Trophoblast cell (in vitro differentiated cells and primary cell): ENCODE measurements around the gene GRM5.

ENCODE experiments used
- DNase-seq, 2 donors: peaks; one replicate each; pipeline ENCODE4 v3.0.0-alpha.2; 2016
- H2AFZ ChIP-seq: 2 replicates; pipeline ENCODE4 v1.6.1; 2013; ENCODE audit warnings: low read length, moderate library complexity, mild to moderate bottlenecking; ENCODE audit not compliant: insufficient read depth, poor library complexity
- H2AK5ac ChIP-seq: 2 replicates; pipeline ENCODE4 v1.6.1; 2013; ENCODE audit warnings: mild to moderate bottlenecking, low read length
- H2BK120ac ChIP-seq: 2 replicates; pipeline ENCODE4 v1.6.1; 2013; ENCODE audit warnings: low read length, mild to moderate bottlenecking, moderate library complexity; ENCODE audit not compliant: insufficient read depth, poor library complexity
- H2BK12ac ChIP-seq: 2 replicates; pipeline ENCODE4 v1.6.1; 2013; ENCODE audit warnings: mild to moderate bottlenecking, low read length, moderate library complexity
- H2BK5ac ChIP-seq: 2 replicates; pipeline ENCODE4 v1.6.1; 2013; ENCODE audit warnings: low read length, low read depth, moderate library complexity, mild to moderate bottlenecking; ENCODE audit not compliant: poor library complexity
- H3K14ac ChIP-seq: 2 replicates; pipeline ENCODE4 v1.6.1; 2013; ENCODE audit warnings: mild to moderate bottlenecking, low read length
- H3K18ac ChIP-seq: 2 replicates; pipeline ENCODE4 v1.6.1; 2013; ENCODE audit warnings: mild to moderate bottlenecking, low read length
- H3K23ac ChIP-seq: 2 replicates; pipeline ENCODE4 v1.6.1; 2013; ENCODE audit warnings: low read length
- H3K27ac ChIP-seq: 2 replicates; pipeline ENCODE4 v1.5.1; 2013; ENCODE audit warnings: low read depth, mild to moderate bottlenecking, inconsistent platforms, low read length, moderate library complexity
- H3K27me3 ChIP-seq: 2 replicates; pipeline ENCODE4 v1.6.1; 2013; ENCODE audit warnings: inconsistent platforms, mild to moderate bottlenecking, low read length, moderate library complexity; ENCODE audit not compliant: insufficient read depth
- H3K36me3 ChIP-seq, 2 experiments: 1 replicate in 1 of 2; 2 replicates in 1 of 2; pipeline ENCODE4 v1.6.1; 2013; ENCODE audit warnings: low read length in 2 of 2, mild to moderate bottlenecking in 2 of 2, moderate library complexity in 1 of 2; ENCODE audit not compliant: insufficient read depth in 2 of 2, control insufficient read depth in 1 of 2
- H3K4ac ChIP-seq: 2 replicates; pipeline ENCODE4 v1.6.1; 2013; ENCODE audit warnings: low read depth, mild to moderate bottlenecking, low read length, moderate library complexity
- H3K4me1 ChIP-seq, 2 experiments: 1 replicate in 1 of 2; 2 replicates in 1 of 2; pipeline ENCODE4 v1.6.1; 2013; ENCODE audit warnings: low read length in 2 of 2, mild to moderate bottlenecking in 2 of 2, moderate library complexity in 1 of 2; ENCODE audit not compliant: insufficient read depth in 2 of 2, control insufficient read depth in 1 of 2
- H3K4me2 ChIP-seq: 2 replicates; pipeline ENCODE4 v1.6.1; 2013; ENCODE audit warnings: inconsistent platforms, mild to moderate bottlenecking, low read length, moderate library complexity
- H3K4me3 ChIP-seq: 2 replicates; pipeline ENCODE4 v1.5.1; 2013; ENCODE audit warnings: mild to moderate bottlenecking, low read depth, low read length, inconsistent platforms
- H3K79me1 ChIP-seq: one replicate; pipeline ENCODE4 v1.6.1; 2013; ENCODE audit warnings: low read length
- H3K79me2 ChIP-seq: 2 replicates; pipeline ENCODE4 v1.6.1; 2013; ENCODE audit warnings: low read length, mild to moderate bottlenecking; ENCODE audit not compliant: control insufficient read depth, insufficient read depth, poor library complexity
- H3K9ac ChIP-seq: 2 replicates; pipeline ENCODE4 v1.6.1; 2013; ENCODE audit warnings: mild to moderate bottlenecking, low read length
- H3K9me3 ChIP-seq: 2 replicates; pipeline ENCODE4 v1.6.1; 2013; ENCODE audit warnings: low read depth, mild to moderate bottlenecking, control low read depth, inconsistent platforms, low read length; ENCODE audit not compliant: insufficient read depth
- H4K12ac ChIP-seq: 2 replicates; pipeline ENCODE4 v1.6.1; 2013; ENCODE audit warnings: low read depth, mild to moderate bottlenecking, low read length, moderate library complexity
- H4K8ac ChIP-seq: 2 replicates; pipeline ENCODE4 v1.6.1; 2013; ENCODE audit warnings: low read depth, mild to moderate bottlenecking, low read length, moderate library complexity
- H4K91ac ChIP-seq: one replicate; pipeline ENCODE4 v1.6.1; 2013; ENCODE audit warnings: low read depth, mild to moderate bottlenecking, low read length, moderate library complexity
- WGBS: extraction: QIAGEN DNeasy Blood & Tissue Kit; methylation state at CpG from one replicate; pipeline ENCODE4 v1.1.7; 2013; ENCODE audit warnings: missing lambda C conversion rate; ENCODE audit not compliant: insufficient read length, insufficient coverage; ENCODE audit errors: extremely low coverage; 5-methylcytosine and 5-hydroxymethylcytosine counted together

The GRM5 gene

DNA sequence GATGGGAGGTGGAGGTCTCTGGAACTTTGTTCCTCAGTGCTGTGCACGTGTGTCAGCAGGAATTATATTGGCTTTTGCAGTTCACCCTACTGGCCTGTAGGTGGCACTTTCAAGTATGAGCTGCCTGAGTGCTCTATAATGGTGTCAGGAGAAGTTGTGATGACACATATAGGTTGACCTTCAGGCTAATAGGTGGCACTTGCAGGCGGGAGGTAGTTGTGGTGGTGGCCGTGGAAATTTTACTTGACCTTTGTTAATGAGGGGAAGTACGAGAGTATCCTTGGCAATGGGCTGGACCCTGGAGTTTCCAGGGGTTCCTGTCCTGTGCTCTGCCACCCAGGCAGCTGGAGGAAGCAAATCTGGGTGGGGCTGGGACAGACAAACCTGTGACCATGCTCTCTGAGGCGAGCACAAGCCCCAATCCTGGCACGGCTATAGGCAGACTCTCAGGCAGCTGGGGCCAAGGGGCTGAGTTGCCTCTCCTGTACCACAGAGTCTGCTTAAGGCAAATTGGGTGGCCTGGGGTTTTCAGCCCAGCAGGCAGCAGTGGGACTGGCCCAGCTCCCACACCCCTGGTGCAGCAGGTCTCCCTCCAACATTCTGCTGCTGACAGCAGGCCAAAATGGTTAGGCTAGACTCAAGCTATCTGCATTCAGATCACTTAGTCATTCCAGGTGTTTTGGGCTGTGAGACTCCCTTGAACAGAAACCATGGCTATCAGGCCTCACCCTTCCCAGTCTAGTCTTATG lies 580.7 kb downstream of the GRM5 start:
- no peaks in the 10 kb centered on the region for H3K79me2 ChIP-seq
- no CpG with 5 or more reads among the region's 6 CpGs for WGBS
- H4K91ac ChIP-seq = no peak overlapping the region
- H3K18ac ChIP-seq = no peak overlapping the region
- H2AFZ ChIP-seq = no peak overlapping the region
- no peak overlapping the region for H2BK12ac ChIP-seq
- H3K14ac ChIP-seq = no peak overlapping the region
- H2AK5ac ChIP-seq = no peak overlapping the region
- H3K79me1 ChIP-seq = no peaks in the 10 kb centered on the region
- H3K9ac ChIP-seq = no peak overlapping the region
- no peaks in the 10 kb centered on the region for H3K27me3 ChIP-seq
- H3K4me2 ChIP-seq = no peak overlapping the region
- no peak overlapping the region for H3K23ac ChIP-seq
- H3K27ac ChIP-seq = no peak overlapping the region
- H4K8ac ChIP-seq = no peak overlapping the region
- no peak overlapping the region for H3K4me3 ChIP-seq
- peak; percentile 51 to 88 for DNase-seq
- H2BK120ac ChIP-seq = no peak overlapping the region
- H3K4ac ChIP-seq = no peak overlapping the region
- H4K12ac ChIP-seq = no peak overlapping the region
- no peak overlapping the region for H2BK5ac ChIP-seq
- no peaks in the 10 kb centered on the region for H3K36me3 ChIP-seq
- H3K9me3 ChIP-seq = no peaks in the 10 kb centered on the region
- peaks cover 0 to 5% of the 10 kb centered on the region in 2 experiments for H3K4me1 ChIP-seq

DNA sequence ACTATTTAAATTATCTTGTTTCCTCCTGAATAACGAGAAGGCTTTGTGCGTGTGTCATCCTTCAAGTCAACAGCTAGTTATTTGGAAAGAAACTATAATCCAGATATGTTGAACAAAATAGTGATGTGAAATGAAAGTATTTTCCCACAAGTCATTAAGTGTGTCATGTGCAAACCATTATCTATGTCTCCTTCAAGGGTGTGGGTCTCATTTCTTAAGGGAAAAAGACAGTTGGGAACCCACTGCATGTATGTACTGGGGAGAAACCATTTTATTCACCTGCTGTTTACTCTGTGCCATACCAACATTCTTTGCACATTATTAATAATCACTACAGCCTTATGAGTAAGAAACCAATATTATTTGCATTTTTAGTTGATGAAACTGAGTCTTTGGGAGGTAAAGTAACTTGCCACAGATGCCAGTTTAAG lies 582.9 kb downstream of the GRM5 start:
- H3K4me3 ChIP-seq = no peak overlapping the region
- H3K9ac ChIP-seq = no peak overlapping the region

DNA sequence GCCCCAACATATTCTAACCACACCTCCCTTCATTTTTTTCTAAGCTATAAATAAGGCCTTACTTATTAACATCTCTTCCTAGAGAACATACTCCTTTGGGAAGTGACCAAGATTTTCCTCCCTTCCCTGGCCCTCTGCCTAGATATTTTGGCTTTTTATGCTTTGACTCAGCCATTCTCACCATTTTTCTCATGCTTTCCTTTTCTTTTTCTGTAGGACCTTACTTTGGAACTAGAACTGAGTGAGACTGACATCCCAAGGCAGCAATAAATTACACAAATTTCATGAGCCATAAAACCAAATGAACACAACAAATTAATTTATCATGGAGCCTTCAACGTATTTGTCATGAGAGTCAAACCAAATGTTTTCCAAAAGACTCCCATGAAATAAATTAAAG lies 585.6 kb downstream of the GRM5 start:
- H4K8ac ChIP-seq = no peak overlapping the region
- H2AFZ ChIP-seq = no peak overlapping the region
- no peak overlapping the region for H2BK12ac ChIP-seq
- H3K36me3 ChIP-seq = no peaks in the 10 kb centered on the region
- H2BK120ac ChIP-seq = no peak overlapping the region
- H2BK5ac ChIP-seq = no peak overlapping the region
- no peaks in the 10 kb centered on the region for H3K79me1 ChIP-seq
- no peak overlapping the region for H4K91ac ChIP-seq
- no peak overlapping the region for H3K18ac ChIP-seq
- DNase-seq = peak; percentile 27 to 74
- no peak overlapping the region for H4K12ac ChIP-seq
- H3K9me3 ChIP-seq = no peaks in the 10 kb centered on the region
- no peak overlapping the region for H3K27ac ChIP-seq
- no CpG with 5 or more reads among the region's 1 CpG for WGBS
- H3K9ac ChIP-seq = no peak overlapping the region
- H3K4me3 ChIP-seq = no peak overlapping the region
- peaks cover 0 to 3% of the 10 kb centered on the region in 2 experiments for H3K4me1 ChIP-seq
- no peaks in the 10 kb centered on the region for H3K27me3 ChIP-seq
- no peaks in the 10 kb centered on the region for H3K79me2 ChIP-seq
- no peak overlapping the region for H3K14ac ChIP-seq
- no peak overlapping the region for H3K4ac ChIP-seq
- no peak overlapping the region for H3K23ac ChIP-seq
- H2AK5ac ChIP-seq = no peak overlapping the region
- H3K4me2 ChIP-seq = no peak overlapping the region

More for the DNA sequence above, 582.9 kb downstream of the GRM5 start:
- Histone ChIP-seq H3K4me2 (no peak overlapping the region), H3K14ac (no peak overlapping the region), H3K4me1 (peaks cover 0 to 5% of the 10 kb centered on the region in 2 experiments), H4K8ac (no peak overlapping the region), H3K27ac (no peak overlapping the region), H2BK5ac (no peak overlapping the region), H3K27me3 (no peaks in the 10 kb centered on the region), H3K23ac (no peak overlapping the region), H4K12ac (no peak overlapping the region), H3K79me1 (no peaks in the 10 kb centered on the region), H3K4ac (no peak overlapping the region), H3K36me3 (no peaks in the 10 kb centered on the region), H2AFZ (no peak overlapping the region), H4K91ac (no peak overlapping the region), H2BK120ac (no peak overlapping the region), H2AK5ac (no peak overlapping the region), H3K18ac (no peak overlapping the region), H3K79me2 (no peaks in the 10 kb centered on the region), H2BK12ac (no peak overlapping the region), H3K9me3 (no peaks in the 10 kb centered on the region)
- WGBS = no CpG with 5 or more reads among the region's 2 CpGs
- DNase-seq = peak; percentile 4 to 58

DNA sequence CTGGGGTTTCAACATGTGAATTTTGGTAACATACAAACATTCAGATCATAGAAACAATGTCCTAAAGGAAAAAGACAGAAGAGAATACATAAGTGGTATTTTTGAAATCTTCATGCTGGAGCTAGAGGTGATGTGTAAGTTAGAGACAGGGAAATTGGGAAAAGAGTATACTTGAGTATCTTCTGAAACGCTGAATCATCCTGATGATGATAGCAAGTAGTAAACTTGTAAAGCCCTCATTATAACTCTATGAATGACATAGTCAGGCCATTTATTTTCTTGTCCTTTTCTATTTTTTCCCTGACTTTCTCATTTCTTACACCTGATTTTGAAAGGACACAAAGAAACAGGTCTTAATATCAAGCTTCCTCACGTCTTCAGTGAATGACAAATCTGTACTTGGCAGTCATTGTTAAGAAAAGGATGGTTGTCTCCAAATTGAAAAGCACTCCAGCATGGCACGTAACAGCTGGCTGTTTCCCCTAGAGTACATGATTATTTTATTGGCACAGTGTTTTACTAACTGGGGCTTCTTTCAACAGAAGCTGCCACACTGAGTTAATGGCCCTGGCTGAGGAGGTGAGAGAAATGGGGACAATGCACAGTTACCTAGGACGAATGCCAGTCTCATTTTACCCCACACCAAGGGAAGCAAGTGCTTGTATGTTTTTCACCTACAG lies 587.5 kb downstream of the GRM5 start:
- H3K14ac ChIP-seq = no peak overlapping the region
- H3K9me3 ChIP-seq = no peaks in the 10 kb centered on the region
- no peaks in the 10 kb centered on the region for H3K4me1 ChIP-seq
- H4K91ac ChIP-seq = no peak overlapping the region
- no peak overlapping the region for H2AK5ac ChIP-seq
- no peaks in the 10 kb centered on the region for H3K79me1 ChIP-seq
- H2BK120ac ChIP-seq = no peak overlapping the region
- no peak overlapping the region for H3K27ac ChIP-seq
- no CpG with 5 or more reads among the region's 4 CpGs for WGBS
- H2BK12ac ChIP-seq = no peak overlapping the region
- H2BK5ac ChIP-seq = no peak overlapping the region
- DNase-seq = no peak
- no peaks in the 10 kb centered on the region for H3K27me3 ChIP-seq
- no peak overlapping the region for H3K9ac ChIP-seq
- no peak overlapping the region for H2AFZ ChIP-seq
- no peaks in the 10 kb centered on the region for H3K36me3 ChIP-seq
- H3K79me2 ChIP-seq = no peaks in the 10 kb centered on the region
- no peak overlapping the region for H3K4ac ChIP-seq
- H3K4me2 ChIP-seq = no peak overlapping the region
- H3K4me3 ChIP-seq = no peak overlapping the region
- no peak overlapping the region for H4K8ac ChIP-seq
- H3K23ac ChIP-seq = no peak overlapping the region
- no peak overlapping the region for H3K18ac ChIP-seq
- H4K12ac ChIP-seq = no peak overlapping the region
